Gastroesophageal sphincter (tissue), 4 donors: ENCODE results near the gene SERPINA3. TPM values are rescaled to one million over a fixed set of nuclear protein-coding genes. Genes with fewer than 3 reads are reported as not detected.

Source experiments
- ATAC-seq: fragments of 150-250 bp; one replicate; pipeline ENCODE4 v1.9.1; 2016; ENCODE audit warnings: mild to moderate bottlenecking, moderate library complexity
- H3K27ac ChIP-seq, 4 donors: fragments of 200-600 bp; sonication (generic) in 3 of 4; 1 replicate in 3 of 4; 2 replicates in 1 of 4; pipeline ENCODE4 v1.5.1; 2016 to 2019
- H3K27me3 ChIP-seq: fragments of 200-600 bp; sonication (generic); one replicate; pipeline ENCODE4 v1.5.1; 2019
- H3K36me3 ChIP-seq, 2 donors: fragments of 200-600 bp; sonication (generic); one replicate each; pipeline ENCODE4 v1.5.1; 2019; ENCODE audit warnings: control low read depth in 1 of 2
- H3K4me1 ChIP-seq, 3 donors: fragments of 200-600 bp; sonication (generic); 1 replicate in 2 of 3; 2 replicates in 1 of 3; pipeline ENCODE4 v1.5.1; 2016 to 2019; ENCODE audit warnings: control low read depth in 2 of 3
- H3K4me3 ChIP-seq, 2 donors: fragments of 200-600 bp; sonication (generic); one replicate each; pipeline ENCODE4 v1.5.1; 2019; ENCODE audit warnings: mild to moderate bottlenecking in 1 of 2, moderate library complexity in 1 of 2
- H3K9me3 ChIP-seq, 3 donors: fragments of 200-600 bp; sonication (generic); one replicate each; pipeline ENCODE4 v1.5.1; 2017 to 2019; ENCODE audit warnings: control low read depth in 2 of 3
- EP300 ChIP-seq: sonication (generic); formaldehyde crosslinking; IDR thresholded peaks from one replicate; pipeline ENCODE4 v1.6.1; 2017; ENCODE audit warnings: antibody characterized with exemption, mild to moderate bottlenecking
- POLR2A ChIP-seq, 2 donors: fragments of 450-650 bp; IDR thresholded peaks; one replicate each; pipeline ENCODE4 v1.6.1; 2017; ENCODE audit warnings: antibody characterized with exemption in 2 of 2, mild to moderate bottlenecking in 2 of 2, moderate library complexity in 1 of 2
- POLR2AphosphoS5 ChIP-seq: sonication (generic); formaldehyde crosslinking; IDR thresholded peaks from one replicate; pipeline ENCODE4 v1.6.1; 2017; ENCODE audit warnings: antibody characterized with exemption
- WGBS, 2 donors: methylation state at CpG; one replicate each; pipeline ENCODE4 v1.1.5; 2018; ENCODE audit warnings: low coverage in 1 of 2; 5-methylcytosine and 5-hydroxymethylcytosine counted together
- total RNA-seq, 4 donors: library from RNA; depleted of rRNA; stranded (reverse); fragments of >200 nt; gene quantifications; one replicate each; pipeline ENCODE4 v1.1.0, GENCODE V29; 2016
- TF ChIP-seq, protein P1 (sequence below), 4 experiments: fragments of 200-600 bp in 2 of 4; fragments of 450-650 bp in 2 of 4; sonication (generic) in 1 of 4; IDR thresholded peaks; one replicate each; pipeline ENCODE4 v1.5.1; 2017 to 2019; ENCODE audit warnings: antibody characterized with exemption in 4 of 4, mild to moderate bottlenecking in 2 of 4, moderate library complexity in 2 of 4

SERPINA3 gene
- total RNA-seq, 4 donors from 2014 or later = 58.4 to 263 (median 215) TPM

DNA sequence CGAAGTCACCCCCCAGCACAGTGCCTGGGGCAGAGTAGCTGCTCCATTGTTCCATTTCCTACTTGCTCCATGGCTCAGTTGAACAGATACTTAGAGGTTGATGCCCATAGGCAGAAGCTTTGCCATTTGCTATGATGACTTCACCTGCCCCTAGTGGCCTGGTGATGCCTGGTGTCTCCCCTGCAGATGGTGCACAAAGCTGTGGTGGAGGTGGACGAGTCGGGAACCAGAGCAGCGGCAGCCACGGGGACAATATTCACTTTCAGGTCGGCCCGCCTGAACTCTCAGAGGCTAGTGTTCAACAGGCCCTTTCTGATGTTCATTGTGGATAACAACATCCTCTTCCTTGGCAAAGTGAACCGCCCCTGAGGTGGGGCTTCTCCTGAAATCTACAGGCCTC, 20.3 kb upstream of the SERPINA3 start:
- Histone ChIP-seq H3K4me3 (no peak overlapping the region), H3K27me3 (peaks cover 16% of the 10 kb centered on the region), H3K27ac (no peak overlapping the region), H3K4me1 (no peaks in the 10 kb centered on the region), H3K9me3 (no peaks in the 10 kb centered on the region), H3K36me3 (no peaks in the 10 kb centered on the region)
- no peak for ATAC-seq
- 92 to 100% methylated on average over 1 to 5 of the region's 8 CpGs for WGBS, 2 donors
- TF ChIP-seq POLR2A (IDR thresholded peaks at IDR 0.05) (no peak), POLR2AphosphoS5 (no peak), EP300 (no peak)
- TF ChIP-seq, protein P1, sequence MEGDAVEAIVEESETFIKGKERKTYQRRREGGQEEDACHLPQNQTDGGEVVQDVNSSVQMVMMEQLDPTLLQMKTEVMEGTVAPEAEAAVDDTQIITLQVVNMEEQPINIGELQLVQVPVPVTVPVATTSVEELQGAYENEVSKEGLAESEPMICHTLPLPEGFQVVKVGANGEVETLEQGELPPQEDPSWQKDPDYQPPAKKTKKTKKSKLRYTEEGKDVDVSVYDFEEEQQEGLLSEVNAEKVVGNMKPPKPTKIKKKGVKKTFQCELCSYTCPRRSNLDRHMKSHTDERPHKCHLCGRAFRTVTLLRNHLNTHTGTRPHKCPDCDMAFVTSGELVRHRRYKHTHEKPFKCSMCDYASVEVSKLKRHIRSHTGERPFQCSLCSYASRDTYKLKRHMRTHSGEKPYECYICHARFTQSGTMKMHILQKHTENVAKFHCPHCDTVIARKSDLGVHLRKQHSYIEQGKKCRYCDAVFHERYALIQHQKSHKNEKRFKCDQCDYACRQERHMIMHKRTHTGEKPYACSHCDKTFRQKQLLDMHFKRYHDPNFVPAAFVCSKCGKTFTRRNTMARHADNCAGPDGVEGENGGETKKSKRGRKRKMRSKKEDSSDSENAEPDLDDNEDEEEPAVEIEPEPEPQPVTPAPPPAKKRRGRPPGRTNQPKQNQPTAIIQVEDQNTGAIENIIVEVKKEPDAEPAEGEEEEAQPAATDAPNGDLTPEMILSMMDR (IDR thresholded peaks at IDR 0.05) = no peak

DNA sequence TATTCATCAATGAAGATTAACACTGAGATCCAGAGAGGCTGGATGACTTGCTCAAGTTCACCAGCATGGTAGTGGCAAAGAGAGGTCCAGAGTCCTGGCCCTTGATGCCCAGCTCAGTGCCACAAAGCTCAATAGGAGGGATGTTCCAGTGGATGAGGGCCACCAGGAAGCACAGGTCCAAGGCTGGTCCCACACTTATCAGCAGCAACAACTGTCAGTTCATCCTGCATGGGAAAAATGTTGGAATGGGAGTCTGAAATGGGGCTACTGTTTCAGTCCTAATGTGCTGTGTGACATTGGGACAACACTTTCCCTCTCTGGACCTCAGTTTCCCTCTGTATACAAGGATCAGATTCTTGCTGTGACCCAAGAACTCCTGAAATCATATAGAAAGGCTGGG, 19.7 kb upstream of the SERPINA3 start:
- H3K27ac ChIP-seq = no peak overlapping the region
- no peak overlapping the region for H3K4me3 ChIP-seq
- ATAC-seq = no peak
- no peaks in the 10 kb centered on the region for H3K36me3 ChIP-seq
- peaks cover 12% of the 10 kb centered on the region for H3K27me3 ChIP-seq
- no peaks in the 10 kb centered on the region for H3K9me3 ChIP-seq
- no peaks in the 10 kb centered on the region for H3K4me1 ChIP-seq
- TF ChIP-seq POLR2A (IDR thresholded peaks at IDR 0.05) (no peak), POLR2AphosphoS5 (no peak), EP300 (no peak)
- TF ChIP-seq, protein P1 (IDR thresholded peaks at IDR 0.05) = no peak

DNA sequence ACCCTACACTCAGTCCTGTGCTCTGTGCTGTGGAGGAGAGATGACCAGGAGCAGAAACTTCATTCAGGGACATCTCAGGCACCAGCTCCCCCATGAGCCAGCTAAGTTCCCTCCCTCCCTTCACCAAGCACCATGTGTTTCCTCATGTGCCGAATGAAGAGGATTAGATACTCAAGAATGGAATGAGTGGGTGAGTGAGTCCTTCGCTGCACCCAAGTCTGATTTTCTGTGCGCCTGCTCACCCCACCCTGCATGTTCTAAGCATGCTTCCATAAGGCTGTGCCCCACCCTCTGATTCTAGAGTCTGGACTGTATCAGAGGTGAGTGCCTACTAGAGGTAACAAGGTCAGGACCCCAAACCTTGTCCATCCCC, 18.8 kb upstream of the SERPINA3 start:
- no peak for ATAC-seq
- H3K9me3 ChIP-seq = no peaks in the 10 kb centered on the region
- H3K27me3 ChIP-seq = peaks cover 5% of the 10 kb centered on the region
- no peaks in the 10 kb centered on the region for H3K36me3 ChIP-seq
- peaks cover 0 to under 1% (median under 1%) of the 10 kb centered on the region in 3 donors for H3K4me1 ChIP-seq
- H3K27ac ChIP-seq = no peak overlapping the region
- WGBS, 2 donors = 63 to 80% methylated on average over 2 to 3 of the region's 3 CpGs
- TF ChIP-seq POLR2AphosphoS5 (no peak), POLR2A (IDR thresholded peaks at IDR 0.05) (no peak), EP300 (no peak)
- TF ChIP-seq, protein P1 (IDR thresholded peaks at IDR 0.05) = no peak
- H3K4me3 ChIP-seq = no peak overlapping the region

DNA sequence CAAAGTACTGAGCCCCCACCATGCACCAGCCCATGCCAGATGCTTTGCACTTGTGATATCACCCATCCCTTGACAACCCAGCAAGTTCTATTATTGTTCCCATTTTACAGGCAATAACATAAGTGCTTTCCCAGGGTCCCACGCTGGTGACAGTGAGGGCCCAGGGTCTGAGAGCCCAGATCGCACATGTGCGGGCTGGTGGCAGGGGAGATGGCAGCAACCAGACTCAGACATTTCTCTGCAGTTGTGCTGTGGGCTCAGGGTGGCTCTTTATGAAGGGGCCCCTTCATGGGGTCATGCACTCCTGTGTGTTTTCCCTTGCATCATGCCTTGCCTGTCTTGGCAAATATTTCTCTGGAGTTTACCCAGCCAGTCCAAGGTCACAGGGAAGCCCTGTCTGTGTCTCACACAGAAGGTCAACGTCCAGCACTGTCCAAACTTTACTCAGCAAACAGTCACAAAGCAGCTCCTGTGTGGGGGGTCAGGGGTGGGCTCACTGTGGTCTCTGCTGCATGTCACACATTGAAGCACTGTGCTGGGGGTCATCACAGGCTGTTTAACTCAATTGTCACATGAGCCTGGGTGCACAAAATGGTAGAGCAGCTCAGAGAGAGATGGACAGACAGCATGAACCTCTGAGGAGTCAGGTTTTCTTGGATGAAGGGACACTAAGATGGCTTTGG, 18.3 kb upstream of the SERPINA3 start:
- Histone ChIP-seq H3K27ac (no peak overlapping the region), H3K4me3 (no peak overlapping the region), H3K36me3 (no peaks in the 10 kb centered on the region), H3K27me3 (peaks cover 5% of the 10 kb centered on the region), H3K9me3 (no peaks in the 10 kb centered on the region), H3K4me1 (peaks cover 0 to 6% (median 5%) of the 10 kb centered on the region in 3 donors)
- ATAC-seq = peak; percentile 14
- WGBS, 2 donors = 100% methylated on average over 2 of the region's 4 CpGs; no CpG with 5 or more reads in 1 of the 2 donors
- no peak for TF ChIP-seq POLR2A (IDR thresholded peaks at IDR 0.05)
- TF ChIP-seq EP300 = no peak
- TF ChIP-seq, protein P1 (IDR thresholded peaks at IDR 0.05) = no peak

DNA sequence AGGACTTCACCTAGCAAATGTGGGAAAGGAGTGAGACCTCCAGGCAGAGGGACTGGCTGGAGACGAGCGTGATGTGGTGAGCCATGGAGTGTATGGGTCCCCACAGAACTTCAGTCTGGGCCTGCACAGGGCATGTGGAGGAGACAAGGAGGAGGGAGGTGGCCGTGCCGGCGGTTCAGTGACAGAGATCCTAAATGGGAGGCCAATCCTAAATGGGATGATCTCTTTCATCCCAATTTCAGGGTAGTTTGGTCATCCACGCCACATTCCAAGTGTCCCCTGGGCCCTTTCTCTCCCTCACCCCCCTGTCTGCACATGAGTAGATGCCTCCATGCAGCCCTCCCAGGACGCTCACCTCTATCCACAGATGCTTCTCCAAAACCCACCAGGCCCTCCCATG, 17.8 kb upstream of the SERPINA3 start:
- Histone ChIP-seq H3K4me1 (peaks cover 0 to 12% (median 9%) of the 10 kb centered on the region in 3 donors), H3K9me3 (no peaks in the 10 kb centered on the region), H3K4me3 (no peak overlapping the region), H3K27ac (no peak overlapping the region), H3K36me3 (no peaks in the 10 kb centered on the region), H3K27me3 (peaks cover 5% of the 10 kb centered on the region)
- no peak for ATAC-seq
- WGBS, 2 donors = 89 to 100% methylated on average over 1 to 7 of the region's 7 CpGs
- no peak for TF ChIP-seq POLR2AphosphoS5
- TF ChIP-seq EP300 = no peak
- TF ChIP-seq, protein P1 (IDR thresholded peaks at IDR 0.05) = no peak
- no peak for TF ChIP-seq POLR2A (IDR thresholded peaks at IDR 0.05)
